ENCODE measurements around the gene KRTAP5-3.

DNA sequence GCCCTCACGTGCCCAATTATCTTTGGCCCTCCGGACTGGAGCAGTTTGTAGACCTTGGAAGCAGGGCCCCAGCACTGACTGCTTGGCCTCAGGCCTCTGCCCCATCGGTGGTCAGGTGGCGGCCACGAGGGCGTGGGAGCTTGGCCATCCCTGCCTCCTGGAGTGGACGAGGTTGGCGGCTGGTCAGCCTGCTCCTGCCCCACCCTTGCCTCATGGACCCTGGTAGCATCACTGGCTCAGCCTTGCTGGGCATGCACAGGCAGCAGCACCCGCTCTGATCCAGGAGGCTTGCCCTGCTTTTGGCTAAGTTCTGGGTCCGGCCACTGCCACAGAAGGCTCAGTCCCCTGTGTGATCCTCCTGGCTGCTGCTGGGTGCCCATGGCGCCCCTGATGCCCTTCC, 4.1 kb downstream of the KRTAP5-3 start:
- TF ChIP-seq, protein P1, sequence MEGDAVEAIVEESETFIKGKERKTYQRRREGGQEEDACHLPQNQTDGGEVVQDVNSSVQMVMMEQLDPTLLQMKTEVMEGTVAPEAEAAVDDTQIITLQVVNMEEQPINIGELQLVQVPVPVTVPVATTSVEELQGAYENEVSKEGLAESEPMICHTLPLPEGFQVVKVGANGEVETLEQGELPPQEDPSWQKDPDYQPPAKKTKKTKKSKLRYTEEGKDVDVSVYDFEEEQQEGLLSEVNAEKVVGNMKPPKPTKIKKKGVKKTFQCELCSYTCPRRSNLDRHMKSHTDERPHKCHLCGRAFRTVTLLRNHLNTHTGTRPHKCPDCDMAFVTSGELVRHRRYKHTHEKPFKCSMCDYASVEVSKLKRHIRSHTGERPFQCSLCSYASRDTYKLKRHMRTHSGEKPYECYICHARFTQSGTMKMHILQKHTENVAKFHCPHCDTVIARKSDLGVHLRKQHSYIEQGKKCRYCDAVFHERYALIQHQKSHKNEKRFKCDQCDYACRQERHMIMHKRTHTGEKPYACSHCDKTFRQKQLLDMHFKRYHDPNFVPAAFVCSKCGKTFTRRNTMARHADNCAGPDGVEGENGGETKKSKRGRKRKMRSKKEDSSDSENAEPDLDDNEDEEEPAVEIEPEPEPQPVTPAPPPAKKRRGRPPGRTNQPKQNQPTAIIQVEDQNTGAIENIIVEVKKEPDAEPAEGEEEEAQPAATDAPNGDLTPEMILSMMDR (IDR thresholded peaks at IDR 0.05), result no peak
- TF ChIP-seq EZH2 (IDR thresholded peaks at IDR 0.05) (no peak), EZH2phosphoT487 (IDR thresholded peaks at IDR 0.05) (no peak)
